Measurements from ENCODE around the gene TOR2A. TPM values are rescaled to one million over a fixed set of nuclear protein-coding genes. Genes with fewer than 3 reads are reported as not detected.

The TOR2A gene
- total and polyA plus RNA-seq, 9 of the 15 experiments (the other 6 are each of a cell fraction or from before 2014, with no cell fraction given): 0.80 to 25.9 (median 11.1) TPM

DNA sequence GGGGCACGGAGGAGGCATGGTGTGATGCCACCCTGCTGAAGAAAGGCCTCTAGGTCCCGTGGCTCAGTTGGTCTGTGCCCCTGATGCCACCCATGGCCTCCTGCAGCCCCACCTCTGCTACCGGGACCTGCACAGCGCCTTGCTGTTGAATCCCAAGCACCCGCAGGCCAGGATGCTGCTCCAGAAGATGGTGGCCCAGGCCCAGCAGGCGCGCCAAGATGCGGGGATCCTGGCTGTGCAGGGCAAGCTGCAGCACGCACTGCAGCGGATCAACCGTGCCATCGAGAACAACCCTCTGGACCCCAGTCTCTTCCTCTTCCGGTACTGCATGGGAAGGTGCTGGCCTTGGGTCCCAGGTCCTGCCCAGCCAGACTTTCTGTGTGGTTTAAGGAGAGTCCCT, 12.1 kb downstream of the TOR2A start:
- no peak for FAIRE-seq
- TF ChIP-seq MTF1 (CRISPR knock-in tag; IDR thresholded peaks at IDR 0.05; ENCODE audit: borderline replicate concordance) (no peak), BRCA1 (IDR thresholded peaks at IDR 0.05) (no peak), BRCA1 (CRISPR knock-in tag; IDR thresholded peaks at IDR 0.05) (no peak), HSF4 (CRISPR knock-in tag; IDR thresholded peaks at IDR 0.05; ENCODE audit: borderline replicate concordance) (no peak), MCM2 (IDR thresholded peaks at IDR 0.05; ENCODE audit: low read depth) (no peak), ZNF12 (CRISPR knock-in tag; IDR thresholded peaks at IDR 0.05) (no peak), ZNF699 (CRISPR knock-in tag; IDR thresholded peaks at IDR 0.05; ENCODE audit: insufficient replicate concordance) (no peak), TAF9B (IDR thresholded peaks at IDR 0.05; ENCODE audit: partially characterized antibody) (no peak), SIRT6 (IDR thresholded peaks at IDR 0.05; ENCODE audit: low read depth, low read length) (no peak)
- TF ChIP-seq, protein P1, sequence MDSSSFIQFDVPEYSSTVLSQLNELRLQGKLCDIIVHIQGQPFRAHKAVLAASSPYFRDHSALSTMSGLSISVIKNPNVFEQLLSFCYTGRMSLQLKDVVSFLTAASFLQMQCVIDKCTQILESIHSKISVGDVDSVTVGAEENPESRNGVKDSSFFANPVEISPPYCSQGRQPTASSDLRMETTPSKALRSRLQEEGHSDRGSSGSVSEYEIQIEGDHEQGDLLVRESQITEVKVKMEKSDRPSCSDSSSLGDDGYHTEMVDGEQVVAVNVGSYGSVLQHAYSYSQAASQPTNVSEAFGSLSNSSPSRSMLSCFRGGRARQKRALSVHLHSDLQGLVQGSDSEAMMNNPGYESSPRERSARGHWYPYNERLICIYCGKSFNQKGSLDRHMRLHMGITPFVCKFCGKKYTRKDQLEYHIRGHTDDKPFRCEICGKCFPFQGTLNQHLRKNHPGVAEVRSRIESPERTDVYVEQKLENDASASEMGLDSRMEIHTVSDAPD (CRISPR knock-in tag; IDR thresholded peaks at IDR 0.05): no peak
- TF ChIP-seq, protein P2, sequence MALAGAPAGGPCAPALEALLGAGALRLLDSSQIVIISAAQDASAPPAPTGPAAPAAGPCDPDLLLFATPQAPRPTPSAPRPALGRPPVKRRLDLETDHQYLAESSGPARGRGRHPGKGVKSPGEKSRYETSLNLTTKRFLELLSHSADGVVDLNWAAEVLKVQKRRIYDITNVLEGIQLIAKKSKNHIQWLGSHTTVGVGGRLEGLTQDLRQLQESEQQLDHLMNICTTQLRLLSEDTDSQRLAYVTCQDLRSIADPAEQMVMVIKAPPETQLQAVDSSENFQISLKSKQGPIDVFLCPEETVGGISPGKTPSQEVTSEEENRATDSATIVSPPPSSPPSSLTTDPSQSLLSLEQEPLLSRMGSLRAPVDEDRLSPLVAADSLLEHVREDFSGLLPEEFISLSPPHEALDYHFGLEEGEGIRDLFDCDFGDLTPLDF (CRISPR knock-in tag; IDR thresholded peaks at IDR 0.05): no peak
- TF ChIP-seq, protein P3, sequence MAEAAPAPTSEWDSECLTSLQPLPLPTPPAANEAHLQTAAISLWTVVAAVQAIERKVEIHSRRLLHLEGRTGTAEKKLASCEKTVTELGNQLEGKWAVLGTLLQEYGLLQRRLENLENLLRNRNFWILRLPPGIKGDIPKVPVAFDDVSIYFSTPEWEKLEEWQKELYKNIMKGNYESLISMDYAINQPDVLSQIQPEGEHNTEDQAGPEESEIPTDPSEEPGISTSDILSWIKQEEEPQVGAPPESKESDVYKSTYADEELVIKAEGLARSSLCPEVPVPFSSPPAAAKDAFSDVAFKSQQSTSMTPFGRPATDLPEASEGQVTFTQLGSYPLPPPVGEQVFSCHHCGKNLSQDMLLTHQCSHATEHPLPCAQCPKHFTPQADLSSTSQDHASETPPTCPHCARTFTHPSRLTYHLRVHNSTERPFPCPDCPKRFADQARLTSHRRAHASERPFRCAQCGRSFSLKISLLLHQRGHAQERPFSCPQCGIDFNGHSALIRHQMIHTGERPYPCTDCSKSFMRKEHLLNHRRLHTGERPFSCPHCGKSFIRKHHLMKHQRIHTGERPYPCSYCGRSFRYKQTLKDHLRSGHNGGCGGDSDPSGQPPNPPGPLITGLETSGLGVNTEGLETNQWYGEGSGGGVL (CRISPR knock-in tag; IDR thresholded peaks at IDR 0.05): no peak
- DNase-seq (ENCODE audit: extremely low read depth in 1 of 4, low spot score in 3 of 4): no peak
- Histone ChIP-seq H3K4me1 (replicated peaks in 1 of 2; ENCODE audit: control insufficient read depth in 2 of 2, insufficient read depth in 2 of 2, low read length in 2 of 2) (peaks cover 0 to 26% of the 10 kb centered on the region in 2 experiments; a peak in 3 of 5 replicates), H3K36me3 (ENCODE audit: control insufficient read depth, insufficient read depth, low read length) (no peaks in the 10 kb centered on the region), H3K79me2 (ENCODE audit: control insufficient read depth, insufficient read depth, low read length) (no peaks in the 10 kb centered on the region), H3K27ac (ENCODE audit: extremely low read depth, low read depth, low read length) (no peak overlapping the region), H3K9me3 (replicated peaks; ENCODE audit: control insufficient read depth, insufficient read depth, low read depth, low read length) (no peaks in the 10 kb centered on the region), H2AFZ (ENCODE audit: low read depth, low read length) (no peak overlapping the region), H3K4me3 (no peak overlapping the region), H3K4me2 (ENCODE audit: insufficient read depth, low read length) (no peak overlapping the region), H3K9ac (ENCODE audit: insufficient read depth in 1 of 2, low read depth in 2 of 2, low read length in 2 of 2) (no peak overlapping the region), H3K27me3 (ENCODE audit: control insufficient read depth in 2 of 2, insufficient read depth in 2 of 2, low read length in 2 of 2) (no peaks in the 10 kb centered on the region; a peak in 1 of 5 replicates), H3K9me1 (ENCODE audit: control insufficient read depth, insufficient read depth, low read length) (no peaks in the 10 kb centered on the region), H4K20me1 (replicated peaks; ENCODE audit: control insufficient read depth, insufficient read depth, low read length) (no peaks in the 10 kb centered on the region)
- no TSS peak for BruUV-seq (replicated peaks)
- CTCF ChIA-PET (ENCODE audit: low intra/inter-chr PET ratio): no interaction called here
- intact Hi-C loops (cut with micrococcal nuclease) (no loop called here), in situ Hi-C loops (cut with MboI) (no loop called here)
- 55% methylated on average over 12 of the region's 13 CpGs for WGBS (ENCODE audit: insufficient coverage, low coverage, missing lambda C conversion rate)
- no peak for ATAC-seq
- POLR2A ChIA-PET: interaction anchor here (0.5 kb wide), 1 partner anchor 170 kb away, joined by 3 read pairs; no protein-coding TSS in a partner anchor
